Stimulated activated CD4-positive, alpha-beta T cell treated with anti-CD3 and anti-CD28 coated beads, Interleukin-1b, Interleukin-23, amount 100 ng/mL, for 4 hours (primary cell): ENCODE measurements around the gene UST.
"Not testable (repeated sequence)": the region's sequence is repeated elsewhere in the genome, so short reads cannot be mapped to it uniquely, and the experiment has no call there.

Source experiments
- DNase-seq, 2 donors: peaks; one replicate each; pipeline ENCODE4 v3.0.0-alpha.2; 2020; ENCODE audit warnings: low read depth in 2 of 2

Gene UST

GRCh38 chr6:148868314-148868713 is 121.5 kb downstream of the UST start:
- DNase-seq: no peak

- DNase-seq: no peak
These were observed 122.1 kb downstream of the UST start for GRCh38 chr6:148868901-148869300.

GRCh38 chr6:148869585-148869984 is 122.8 kb downstream of the UST start:
- no peak for DNase-seq

- DNase-seq: no peak
These were observed 126.3 kb downstream of the UST start for GRCh38 chr6:148873154-148873553.

GRCh38 chr6:148873868-148874267 is 127.0 kb downstream of the UST start:
- DNase-seq: no peak

- no peak for DNase-seq
These were observed 128.0 kb downstream of the UST start for GRCh38 chr6:148874698-148875293.

- no peak for DNase-seq
These were observed 131.9 kb downstream of the UST start for GRCh38 chr6:148878683-148879082.

GRCh38 chr6:148880742-148881141 is 133.9 kb downstream of the UST start:
- not testable (repeated sequence) for DNase-seq

- no peak for DNase-seq
These were observed 134.9 kb downstream of the UST start for GRCh38 chr6:148881593-148882311.

- DNase-seq: no peak
These were observed 136.4 kb downstream of the UST start for GRCh38 chr6:148883270-148883669.

- DNase-seq: no peak
These were observed 137.6 kb downstream of the UST start for GRCh38 chr6:148884461-148884860.

GRCh38 chr6:148885136-148885865 is 138.5 kb downstream of the UST start:
- no peak for DNase-seq

- DNase-seq: no peak
These were observed 139.4 kb downstream of the UST start for GRCh38 chr6:148885925-148886845.

- no peak for DNase-seq
These were observed 140.4 kb downstream of the UST start for GRCh38 chr6:148887181-148887580.

GRCh38 chr6:148888856-148889255 is 142.0 kb downstream of the UST start:
- no peak for DNase-seq

GRCh38 chr6:148890096-148890495 is 143.3 kb downstream of the UST start:
- DNase-seq: no peak

GRCh38 chr6:148890652-148891404 is 144.0 kb downstream of the UST start:
- DNase-seq: no peak

GRCh38 chr6:148891405-148891783 is 144.6 kb downstream of the UST start:
- DNase-seq: no peak

GRCh38 chr6:148892247-148892646 is 145.4 kb downstream of the UST start:
- DNase-seq: no peak

GRCh38 chr6:148893073-148893472 is 146.2 kb downstream of the UST start:
- no peak for DNase-seq

- DNase-seq: no peak
These were observed 146.7 kb downstream of the UST start for GRCh38 chr6:148893481-148893880.
